GM21390 (cell line): ENCODE measurements around the gene SETD5.

Source experiments
- ATAC-seq: cut with Tn5 transposase; IDR thresholded peaks from one replicate; pipeline ENCODE4 v1.9.1; 2021; ENCODE audit not compliant: unreplicated experiment

SETD5 gene

GRCh38 chr3:9406856-9407626, 9.6 kb downstream of the SETD5 start:
- ATAC-seq, result no peak

DNA sequence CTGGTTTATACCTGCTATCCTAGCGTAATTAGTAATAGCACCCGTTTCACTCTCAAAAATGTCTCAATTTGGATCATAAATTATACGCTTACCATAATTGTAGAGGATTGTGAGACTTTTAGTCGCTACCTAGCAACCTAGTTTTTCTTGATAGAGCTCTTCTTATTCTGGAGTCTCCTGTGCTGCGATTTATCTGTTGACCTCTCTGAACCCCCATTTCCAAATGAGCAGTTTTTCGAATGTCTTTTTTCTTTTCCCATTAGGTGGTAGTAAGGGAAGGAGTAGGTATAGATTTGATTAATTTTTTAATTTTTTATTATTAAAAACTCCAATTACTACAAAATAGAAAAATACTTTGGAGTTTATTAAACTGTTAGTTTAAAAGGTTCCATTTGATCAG, 10.6 kb downstream of the SETD5 start:
- ATAC-seq, result no peak

GRCh38 chr3:9408546-9408945, 11.1 kb downstream of the SETD5 start:
- no peak for ATAC-seq

DNA sequence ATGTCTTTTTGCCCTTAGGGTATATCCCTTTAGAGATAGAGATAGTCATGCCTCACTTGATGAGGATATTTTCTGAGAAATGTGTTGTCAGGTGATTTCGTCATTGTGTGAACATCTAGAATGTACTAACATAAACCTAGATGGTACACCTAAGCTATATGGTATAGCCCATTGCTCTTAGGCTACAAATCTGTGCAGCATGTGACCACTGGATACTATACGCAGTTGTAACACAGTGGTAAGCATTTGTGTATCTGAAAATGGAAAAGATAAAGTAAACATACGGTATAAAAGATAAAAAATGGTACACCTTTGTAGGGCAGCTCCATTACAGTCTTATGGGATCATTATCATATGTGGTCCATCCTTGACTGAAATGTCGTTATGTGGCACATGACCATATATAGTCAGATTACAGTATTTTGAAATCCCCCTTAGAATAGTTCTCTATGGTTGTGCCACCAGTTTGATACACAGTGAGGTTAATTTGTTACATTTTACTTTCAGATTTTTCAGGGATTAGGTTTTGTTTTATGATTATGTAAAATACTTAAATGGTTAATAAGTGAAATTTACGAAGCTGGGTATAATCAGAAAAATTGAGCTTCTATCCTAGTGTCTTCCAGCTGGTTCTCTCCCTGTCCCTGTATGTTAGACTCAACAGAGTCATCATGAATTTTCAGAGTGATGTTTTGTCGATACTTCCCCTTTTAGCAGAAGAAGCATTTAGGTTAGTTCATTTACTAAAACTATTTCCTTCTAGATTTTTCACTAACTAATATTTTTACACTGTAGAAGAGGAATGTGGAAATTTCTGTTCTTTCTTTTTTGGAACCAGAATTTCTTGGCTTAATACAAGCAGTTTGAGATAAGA, 12.8 kb downstream of the SETD5 start:
- no peak for ATAC-seq

- no peak for ATAC-seq
Measured at GRCh38 chr3:9411302-9411701, 13.9 kb downstream of the SETD5 start.

DNA sequence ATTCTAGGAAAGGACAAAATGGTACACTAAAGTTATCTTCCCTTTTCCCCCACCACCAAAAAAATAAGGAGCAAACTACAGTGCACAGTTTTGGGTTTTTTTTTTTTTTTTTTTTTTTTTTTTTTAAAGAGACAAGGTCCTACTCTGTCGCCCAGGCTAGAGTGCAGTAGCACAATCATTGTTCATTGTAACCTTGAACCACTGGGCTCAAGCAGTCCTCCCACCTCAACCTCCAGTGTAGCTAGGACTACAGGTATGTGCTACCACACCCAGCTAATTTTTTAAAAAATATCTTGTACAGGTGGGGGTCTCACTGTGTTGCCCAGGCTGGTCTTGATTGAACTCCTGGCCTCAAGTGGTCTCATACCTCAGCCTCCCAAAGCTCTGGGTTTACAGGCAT, 14.9 kb downstream of the SETD5 start:
- no peak for ATAC-seq

- ATAC-seq, result no peak
Measured at GRCh38 chr3:9414826-9415225, 17.4 kb downstream of the SETD5 start.

DNA sequence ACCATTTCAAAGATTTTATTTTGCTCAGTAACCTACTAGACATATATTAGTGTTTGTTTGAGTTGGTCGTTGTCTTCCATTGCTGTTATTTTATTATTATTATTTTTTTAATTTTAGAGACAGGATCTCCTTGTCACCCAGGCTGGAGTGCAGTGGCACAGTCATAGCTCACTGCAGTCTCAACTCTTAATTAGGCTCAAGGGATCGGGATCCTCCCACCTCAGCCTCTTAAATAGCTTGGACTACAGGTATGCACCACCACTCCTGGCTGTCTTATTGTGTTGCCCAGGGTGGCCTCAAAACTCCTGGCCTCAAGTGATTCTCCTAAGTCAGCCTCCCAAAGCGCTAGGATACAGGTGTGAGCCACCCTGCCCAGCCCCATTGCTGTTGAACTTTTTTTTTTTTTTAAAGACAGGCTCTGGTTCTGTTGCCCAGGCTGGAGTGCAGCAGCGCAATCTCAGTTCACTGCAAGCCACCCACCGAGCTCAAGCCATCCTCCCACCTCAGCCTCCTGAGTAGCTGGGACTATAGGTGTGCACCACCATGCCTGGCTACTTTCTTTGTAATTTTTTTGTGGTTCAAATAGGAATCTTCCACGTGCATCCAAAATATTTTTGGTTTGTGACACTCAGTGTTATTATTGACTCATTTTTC, 18.2 kb downstream of the SETD5 start:
- ATAC-seq, result no peak

- no peak for ATAC-seq
Measured at GRCh38 chr3:9416139-9416780, 18.8 kb downstream of the SETD5 start.

GRCh38 chr3:9420850-9421549, 23.6 kb downstream of the SETD5 start:
- no peak for ATAC-seq

DNA sequence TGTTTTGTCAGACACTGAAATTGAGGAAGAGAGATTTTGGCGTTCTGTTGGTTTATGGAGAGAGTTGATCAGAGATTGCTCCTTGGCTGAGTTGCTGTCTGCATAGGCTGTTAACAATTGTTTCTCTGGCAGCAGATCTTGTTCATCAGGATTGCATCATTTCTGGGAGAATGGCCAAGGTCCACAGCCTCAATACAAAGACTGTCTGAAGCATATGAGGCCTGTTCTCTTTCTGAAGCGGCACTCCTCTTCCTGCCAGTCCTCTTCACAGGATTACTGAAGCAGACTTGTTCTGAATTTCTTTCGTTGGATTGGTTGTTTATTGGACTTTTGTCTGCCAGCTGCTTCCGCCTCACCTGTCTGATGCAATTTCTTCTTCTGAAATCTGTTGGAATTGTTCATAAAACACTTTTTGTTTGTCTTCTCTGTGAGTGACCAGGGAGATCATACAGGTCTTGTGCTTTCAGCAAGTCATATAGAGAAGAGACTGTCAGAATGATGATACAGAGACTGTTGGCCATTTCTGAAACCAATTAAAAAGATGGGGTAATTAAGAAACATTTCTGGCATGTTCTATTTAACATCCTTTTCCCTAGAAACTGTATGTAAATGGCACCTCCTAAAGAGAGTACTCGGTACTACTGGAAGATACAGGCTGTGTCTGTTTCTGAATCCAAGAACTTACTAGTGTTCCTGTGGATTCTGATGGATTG, 25.5 kb downstream of the SETD5 start:
- no peak for ATAC-seq

GRCh38 chr3:9428411-9428810, 31.0 kb downstream of the SETD5 start:
- no peak for ATAC-seq

- no peak for ATAC-seq
Measured at GRCh38 chr3:9430733-9431132, 33.3 kb downstream of the SETD5 start.

- ATAC-seq, result no peak
Measured at GRCh38 chr3:9433627-9434521, 36.5 kb downstream of the SETD5 start.

- no peak for ATAC-seq
Measured at GRCh38 chr3:9435316-9435715, 37.9 kb downstream of the SETD5 start.

- ATAC-seq, result no peak
Measured at GRCh38 chr3:9439331-9439730, 41.9 kb downstream of the SETD5 start.

DNA sequence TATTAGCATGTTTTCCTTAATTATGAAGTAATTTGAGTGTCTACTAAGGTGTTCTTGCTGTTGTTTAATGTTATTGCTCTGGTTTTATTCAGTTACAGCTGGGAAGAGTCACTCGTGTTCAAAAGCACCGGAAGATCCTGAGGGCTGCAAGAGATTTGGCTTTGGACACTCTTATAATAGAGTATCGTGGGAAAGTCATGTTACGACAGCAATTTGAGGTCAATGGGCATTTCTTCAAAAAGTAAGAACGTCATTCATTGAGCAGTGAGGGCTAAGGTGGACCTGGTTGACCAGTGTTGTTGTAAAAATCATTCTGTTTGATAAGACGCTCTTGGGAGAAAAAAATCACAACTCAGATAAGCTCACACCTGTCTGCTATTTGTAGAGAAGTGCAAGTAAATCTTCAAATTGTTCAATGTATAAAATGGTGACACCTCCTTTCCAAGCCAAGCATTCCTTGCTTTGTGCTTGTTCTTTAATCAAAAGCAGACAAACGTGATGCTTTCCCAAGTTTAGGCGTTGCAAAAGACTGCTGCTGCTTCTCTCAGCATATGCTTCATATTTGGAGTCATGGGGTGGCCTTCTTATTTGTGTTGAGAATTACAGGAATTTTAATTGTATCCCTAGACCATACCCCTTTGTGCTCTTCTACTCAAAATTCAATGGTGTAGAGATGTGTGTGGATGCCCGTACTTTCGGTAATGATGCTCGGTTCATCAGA, 44.2 kb downstream of the SETD5 start:
- no peak for ATAC-seq

DNA sequence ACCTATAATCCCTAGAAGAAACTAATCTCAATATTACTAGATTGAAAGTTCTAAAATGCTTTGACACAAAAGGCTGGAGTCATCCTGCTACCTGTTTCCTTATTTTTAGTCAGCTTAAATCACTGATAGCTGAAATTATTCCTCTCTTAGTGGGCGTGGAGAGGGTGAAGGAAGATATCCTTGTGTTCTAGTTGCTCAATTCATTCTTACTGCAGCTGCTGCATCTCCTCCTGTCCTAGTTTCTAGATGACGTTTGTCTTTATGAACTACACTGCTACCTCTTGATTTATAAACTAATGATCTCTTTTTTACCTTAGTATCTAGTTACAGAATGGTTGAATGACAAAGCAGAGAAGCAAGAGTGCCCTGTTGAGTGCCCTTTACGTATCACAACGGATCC, 50.7 kb downstream of the SETD5 start:
- ATAC-seq, result no peak
